ENCODE data around the gene GRAMD2A.

Gene GRAMD2A

DNA sequence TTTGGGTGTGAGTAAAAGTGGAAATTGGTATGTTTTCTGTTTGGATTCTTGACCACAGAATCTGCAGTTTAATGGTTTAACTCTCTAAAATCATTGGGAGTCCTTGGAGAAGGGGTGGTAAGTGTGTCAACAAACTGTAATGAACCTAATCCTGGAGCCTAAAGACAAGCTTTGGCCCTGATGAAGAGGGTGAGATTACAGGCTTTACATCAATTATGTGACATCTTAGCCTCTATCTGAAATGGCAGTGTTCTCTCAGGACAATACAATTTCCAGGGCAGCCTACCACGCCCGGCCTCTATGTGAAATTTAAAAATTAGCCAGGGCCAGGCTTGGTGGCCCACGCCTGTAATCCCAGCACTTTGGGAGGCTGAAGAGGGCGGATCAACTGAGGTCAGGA is 37.7 kb upstream of the GRAMD2A start:
- no peak overlapping the region for H3K27ac ChIP-seq
- TF ChIP-seq ZFX (IDR thresholded peaks at IDR 0.05; ENCODE audit: borderline replicate concordance) = no peak
- TF ChIP-seq CTCF (IDR thresholded peaks at IDR 0.05) = no peak

DNA sequence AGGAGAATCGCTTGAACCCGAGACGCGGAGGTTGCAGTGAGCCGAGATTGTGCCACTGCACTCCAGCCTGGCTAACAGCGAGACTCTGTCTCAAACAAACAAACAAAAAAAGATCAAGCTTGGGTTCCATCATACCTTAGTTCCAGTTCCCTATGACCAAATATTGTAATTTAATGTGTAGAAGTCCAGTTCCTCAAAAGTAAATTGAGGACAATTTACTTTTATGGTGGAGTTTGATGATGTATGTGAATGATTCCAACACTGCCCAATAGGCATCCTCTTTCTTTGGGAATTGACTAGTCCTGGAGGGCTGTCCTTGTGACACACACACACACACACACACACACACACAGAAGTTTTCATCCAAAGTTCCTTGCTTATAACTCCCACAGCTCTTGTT is 36.2 kb upstream of the GRAMD2A start:
- H3K27ac ChIP-seq = no peak overlapping the region
- TF ChIP-seq CTCF (IDR thresholded peaks at IDR 0.05) (no peak), ZFX (IDR thresholded peaks at IDR 0.05; ENCODE audit: borderline replicate concordance) (no peak)

DNA sequence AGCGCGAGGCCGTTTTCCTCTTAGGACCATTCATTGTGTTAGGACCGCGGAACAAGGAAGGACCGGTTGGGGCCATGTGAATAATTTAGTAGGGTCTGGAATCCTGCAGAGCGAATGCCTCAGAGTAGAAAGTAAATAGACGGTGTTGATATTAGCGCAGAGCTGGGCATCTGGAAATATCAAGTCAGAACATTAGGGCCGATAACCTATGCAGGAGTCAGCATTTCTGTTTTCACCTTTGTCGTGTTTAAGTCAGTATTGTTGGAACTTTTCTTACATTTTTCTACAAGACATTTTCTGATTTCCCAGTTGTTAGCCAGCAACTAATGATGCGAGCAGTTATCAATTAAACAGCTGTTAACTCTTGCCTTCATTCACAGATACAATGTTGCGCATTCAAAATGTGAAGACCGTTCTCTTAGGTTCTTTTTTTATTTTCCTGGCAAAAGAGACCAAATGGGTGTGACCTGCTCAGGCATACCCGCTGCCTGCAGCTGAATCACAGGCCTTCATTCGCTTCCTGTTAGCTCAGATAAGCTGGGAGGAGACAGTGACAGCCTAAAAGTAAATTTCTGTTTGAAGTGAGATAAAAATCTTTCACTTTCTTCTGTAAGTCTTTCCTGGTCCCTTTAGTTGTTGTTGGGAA is 34.4 kb upstream of the GRAMD2A start:
- peak overlapping the region; percentile 94 for H3K27ac ChIP-seq
- no peak for TF ChIP-seq CTCF (IDR thresholded peaks at IDR 0.05)
- no peak for TF ChIP-seq ZFX (IDR thresholded peaks at IDR 0.05; ENCODE audit: borderline replicate concordance)

- no peak for TF ChIP-seq ZFX (IDR thresholded peaks at IDR 0.05; ENCODE audit: borderline replicate concordance)
- peak within 1 kb of the TSS; percentile 94 for H3K27ac ChIP-seq
Observed at GRCh38 chr15:72231066-72231832, 33.7 kb upstream of the GRAMD2A start, which contains the start of gene PKM. Gene PKM, minus strand, starts transcription at chr15:72231190. Its CDS starts 12,093 bp downstream, at chr15:72219097.

GRCh38 chr15:72230197-72231065 is 32.8 kb upstream of the GRAMD2A start:
- TF ChIP-seq CTCF (IDR thresholded peaks at IDR 0.05) (no peak), ZFX (IDR thresholded peaks at IDR 0.05; ENCODE audit: borderline replicate concordance) (no peak)
- H3K27ac ChIP-seq = peak overlapping the region; percentile 94

- H3K27ac ChIP-seq = peak overlapping the region; percentile 94
- no peak for TF ChIP-seq CTCF (IDR thresholded peaks at IDR 0.05)
- no peak for TF ChIP-seq ZFX (IDR thresholded peaks at IDR 0.05; ENCODE audit: borderline replicate concordance)
Observed at GRCh38 chr15:72229947-72230196, 32.3 kb upstream of the GRAMD2A start.

- TF ChIP-seq ZFX (IDR thresholded peaks at IDR 0.05; ENCODE audit: borderline replicate concordance) = no peak
- TF ChIP-seq CTCF (IDR thresholded peaks at IDR 0.05) = no peak
- peak overlapping the region; percentile 94 for H3K27ac ChIP-seq
Observed at GRCh38 chr15:72229076-72229946, 31.7 kb upstream of the GRAMD2A start.

Data from 22Rv1 (cell line).